ENCODE results near the gene UTF1.

- TF ChIP-seq CTCF (IDR thresholded peaks at IDR 0.05) (no peak), EZH2 (IDR thresholded peaks at IDR 0.05; ENCODE audit: borderline replicate concordance, insufficient read depth, low read depth, low read length, poor library complexity, severe bottlenecking) (no peak)
Observed at GRCh38 chr10:133217800-133218589, 12.0 kb upstream of the UTF1 start.
